SK-N-SH (cell line): Measurements from ENCODE around the gene HP1BP3. TPM values are rescaled to one million over a fixed set of nuclear protein-coding genes. Genes with fewer than 3 reads are reported as not detected.

Source experiments
- CTCF ChIA-PET: fragments of 300-600, 350-600 bp; formaldehyde crosslinking; extraction: SDS; loops from one replicate; lab custom pipeline; 2021; lab: Yijun Ruan, JAX
- POLR2A ChIA-PET: fragments of 350-600 bp; sonication (Branson Sonifier 250); formaldehyde crosslinking; extraction: SDS; loops from one replicate; lab custom pipeline; 2020; ENCODE audit warnings: antibody characterized with exemption, inconsistent platforms; lab: Yijun Ruan, JAX
- DNase-seq: peaks from one replicate; pipeline ENCODE4 v3.0.0; 2012
- H2AFZ ChIP-seq: fragments of 200-600 bp; sonication (generic); 2 replicates; pipeline ENCODE4 v1.8.1; 2016; ENCODE audit warnings: antibody characterized with exemption, mild to moderate bottlenecking, low read depth
- H3F3A ChIP-seq: fragments of 200-600 bp; sonication (generic); replicated peaks from 2 replicates; pipeline ENCODE3; 2016; ENCODE audit warnings: antibody characterized with exemption, mild to moderate bottlenecking; ENCODE audit not compliant: insufficient read depth
- H3K27ac ChIP-seq, 2 experiments: fragments of 200-500 bp in 1 of 2; fragments of 200-600 bp in 1 of 2; sonication (Bioruptor generic) in 1 of 2; sonication (generic), shearing (Covaris generic) in 1 of 2; 2 replicates each; pipeline versions ENCODE4 v1.5.1 to v1.6.1; 2014 to 2016; ENCODE audit warnings: low read depth in 2 of 2, inconsistent platforms in 1 of 2, low read length in 1 of 2, mild to moderate bottlenecking in 1 of 2, mixed read lengths in 1 of 2
- H3K27me3 ChIP-seq: fragments of 200-600 bp; sonication (generic), shearing (Covaris generic); 2 replicates; pipeline ENCODE4 v1.6.1; 2016; ENCODE audit warnings: mixed run types; ENCODE audit not compliant: insufficient read depth
- H3K36me3 ChIP-seq, 2 experiments: fragments of 200-500 bp in 1 of 2; fragments of 200-600 bp in 1 of 2; sonication (Bioruptor generic) in 1 of 2; sonication (generic) in 1 of 2; replicated peaks in 1 of 2; 2 replicates each; pipeline versions ENCODE3 to v1.5.1; 2014 to 2016; ENCODE audit warnings: low read length in 1 of 2, mild to moderate bottlenecking in 1 of 2; ENCODE audit not compliant: insufficient read depth in 2 of 2, control insufficient read depth in 1 of 2
- H3K4me1 ChIP-seq, 2 experiments: fragments of 200-500 bp in 1 of 2; fragments of 200-600 bp in 1 of 2; sonication (Bioruptor generic) in 1 of 2; sonication (generic), shearing (Covaris generic) in 1 of 2; 2 replicates each; pipeline versions ENCODE4 v1.5.1 to v1.6.1; 2014 to 2016; ENCODE audit warnings: low read depth in 1 of 2, low read length in 1 of 2, mixed run types in 1 of 2; ENCODE audit not compliant: insufficient read depth in 2 of 2, control insufficient read depth in 1 of 2
- H3K4me2 ChIP-seq: fragments of 200-600 bp; sonication (generic), shearing (Covaris generic); 2 replicates; pipeline ENCODE4 v1.6.1; 2017; ENCODE audit warnings: mixed run types
- H3K4me3 ChIP-seq, 2 experiments: fragments of 200-500 bp in 1 of 2; fragments of 200-600 bp in 1 of 2; sonication (Bioruptor generic) in 1 of 2; sonication (generic), shearing (Covaris generic) in 1 of 2; 2 replicates each; pipeline versions ENCODE4 v1.5.1 to v1.8.1; 2014 to 2016; ENCODE audit warnings: low read depth in 2 of 2, inconsistent platforms in 1 of 2, low read length in 1 of 2, mild to moderate bottlenecking in 1 of 2, mixed read lengths in 1 of 2, moderate library complexity in 1 of 2
- H3K79me2 ChIP-seq: fragments of 200-600 bp; sonication (generic); 2 replicates; pipeline ENCODE4 v1.8.1; 2017; ENCODE audit warnings: mild to moderate bottlenecking; ENCODE audit not compliant: insufficient read depth
- H3K9ac ChIP-seq: fragments of 200-600 bp; sonication (generic); 2 replicates; pipeline ENCODE4 v1.6.1; 2017; ENCODE audit warnings: mixed run types
- H3K9me2 ChIP-seq: fragments of 200-600 bp; sonication (generic); 2 replicates; pipeline ENCODE4 v1.6.1; 2017; ENCODE audit warnings: mixed run types
- H3K9me3 ChIP-seq: fragments of 200-600 bp; sonication (generic); 2 replicates; pipeline ENCODE4 v1.6.1; 2017; ENCODE audit warnings: mixed run types, mild to moderate bottlenecking, moderate library complexity
- H4K20me1 ChIP-seq: fragments of 200-600 bp; sonication (generic); 2 replicates; pipeline ENCODE4 v1.6.1; 2017; ENCODE audit warnings: mild to moderate bottlenecking, mixed run types; ENCODE audit not compliant: insufficient read depth
- CHD2 ChIP-seq: fragments of 150-350 bp; IDR thresholded peaks from 2 replicates; pipeline ENCODE4 v1.6.1; 2018; ENCODE audit warnings: low read length; ENCODE audit not compliant: partially characterized antibody
- CTCF ChIP-seq: fragments of 200-600 bp; sonication (generic); IDR thresholded peaks from 2 replicates; pipeline ENCODE4 v1.6.1; 2017; ENCODE audit warnings: antibody characterized with exemption, mild to moderate bottlenecking, moderate library complexity
- EP300 ChIP-seq, 2 experiments: IDR thresholded peaks; 2 replicates each; pipeline versions ENCODE4 v1.4.0 to v1.6.1; 2012; ENCODE audit warnings: borderline replicate concordance in 1 of 2, low read depth in 1 of 2, low read length in 1 of 2
- EZH2phosphoT487 ChIP-seq: fragments of 200-600 bp; sonication (generic); IDR thresholded peaks from 2 replicates; pipeline ENCODE4 v1.6.1; 2017; ENCODE audit warnings: low read depth, mixed run types, mild to moderate bottlenecking, antibody characterized with exemption, moderate library complexity, borderline replicate concordance
- FOXM1 ChIP-seq: IDR thresholded peaks from 2 replicates; pipeline ENCODE4 v1.4.0; 2012; ENCODE audit warnings: low read depth, mild to moderate bottlenecking
- GABPA ChIP-seq: IDR thresholded peaks from 2 replicates; pipeline ENCODE4 v1.4.0; 2012; ENCODE audit warnings: low read depth, mild to moderate bottlenecking
- GATA2 ChIP-seq: sonication (generic); formaldehyde crosslinking; IDR thresholded peaks from 2 replicates; pipeline ENCODE4 v1.5.0; 2020; ENCODE audit warnings: mild to moderate bottlenecking, missing genetic modification reagents
- MEF2A ChIP-seq: IDR thresholded peaks from 2 replicates; pipeline ENCODE4 v1.4.0; 2012; ENCODE audit warnings: low read depth, borderline replicate concordance
- MXI1 ChIP-seq: IDR thresholded peaks from 2 replicates; pipeline ENCODE4 v1.6.1; 2012; ENCODE audit warnings: mild to moderate bottlenecking, low read depth, low read length, improper control_type of control experiment
- NRF1 ChIP-seq: IDR thresholded peaks from 2 replicates; pipeline ENCODE4 v1.6.1; 2012; ENCODE audit warnings: low read depth, mild to moderate bottlenecking, low read length
- PBX3 ChIP-seq: IDR thresholded peaks from 2 replicates; pipeline ENCODE4; 2012
- POLR2AphosphoS5 ChIP-seq: IDR thresholded peaks from 2 replicates; pipeline ENCODE4 v1.6.1; 2012; ENCODE audit warnings: low read depth, low read length
- RAD21 ChIP-seq: IDR thresholded peaks from 2 replicates; pipeline ENCODE4 v1.6.1; 2012; ENCODE audit warnings: mild to moderate bottlenecking, low read length
- RCOR1 ChIP-seq: fragments of 150-350 bp; IDR thresholded peaks from 2 replicates; pipeline ENCODE4 v1.6.1; 2017; ENCODE audit warnings: antibody characterized with exemption, low read length
- RFX5 ChIP-seq: IDR thresholded peaks from 2 replicates; pipeline ENCODE4 v1.6.1; 2012; ENCODE audit warnings: mild to moderate bottlenecking, improper control_type of control experiment, low read length
- SMC3 ChIP-seq: IDR thresholded peaks from 2 replicates; pipeline ENCODE4 v1.6.1; 2012; ENCODE audit warnings: low read depth, low read length, improper control_type of control experiment
- TCF12 ChIP-seq: IDR thresholded peaks from 2 replicates; pipeline ENCODE4 v1.4.0; 2012
- USF1 ChIP-seq: IDR thresholded peaks from 2 replicates; pipeline ENCODE4 v1.4.0; 2012; ENCODE audit warnings: low read depth, borderline replicate concordance
- USF2 ChIP-seq: fragments of 150-350 bp; IDR thresholded peaks from 2 replicates; pipeline ENCODE4 v1.6.1; 2017; ENCODE audit warnings: antibody characterized with exemption, low read length, low read depth, borderline replicate concordance
- WGBS: methylation state at CpG from one replicate; pipeline ENCODE4 v1.1.6; 2017; ENCODE audit warnings: low lambda C conversion rate; 5-methylcytosine and 5-hydroxymethylcytosine counted together
- polyA plus RNA-seq, 3 experiments: library from polyadenylated mRNA; depleted of rRNA; stranded (reverse); fragments of >200 nt; gene quantifications; 2 replicates each; pipeline ENCODE4 v1.2.3, GENCODE V29; 2012
- TF ChIP-seq, protein P1 (sequence below): fragments of 150-350 bp; IDR thresholded peaks from 2 replicates; pipeline ENCODE4 v1.6.1; 2016; ENCODE audit warnings: mild to moderate bottlenecking, low read depth, low read length

HP1BP3 gene
- polyA plus RNA-seq, 1 of the 3 experiments (the other 2 are of a cell fraction): 236 TPM

- no peaks in the 10 kb centered on the region for H3K27me3 ChIP-seq
- no peaks in the 10 kb centered on the region for H3K36me3 ChIP-seq
- no peak overlapping the region for H3K4me3 ChIP-seq
- H3F3A ChIP-seq: no peaks in the 10 kb centered on the region
- ChIA-PET POLR2A (no interaction called here), CTCF (interaction anchor here (0.7 to 1.5 kb wide), 2 partner anchors 23 to 49 kb away, joined by 3 to 5 read pairs; no protein-coding TSS in a partner anchor)
- no peaks in the 10 kb centered on the region for H3K9me3 ChIP-seq
- peaks cover 0 to 2% of the 10 kb centered on the region in 2 experiments; a peak in 1 of 4 replicates for H3K4me1 ChIP-seq
- peak; percentile 11 for DNase-seq
- H4K20me1 ChIP-seq: no peaks in the 10 kb centered on the region
- no peaks in the 10 kb centered on the region for H3K9me2 ChIP-seq
- 88% methylated on average over 5 of the region's 5 CpGs for WGBS
- no peak overlapping the region for H3K9ac ChIP-seq
- no peaks in the 10 kb centered on the region for H3K79me2 ChIP-seq
- H3K27ac ChIP-seq: no peak overlapping the region
- TF ChIP-seq EZH2phosphoT487: no peak
- TF ChIP-seq MXI1: no peak
- TF ChIP-seq EP300 (IDR thresholded peaks at IDR 0.05; ENCODE audit: borderline replicate concordance in 1 of 2, low read depth in 1 of 2, low read length in 1 of 2): no peak
- TF ChIP-seq GABPA: no peak
- TF ChIP-seq USF2: no peak
- TF ChIP-seq RFX5: no peak
- TF ChIP-seq, protein P1, sequence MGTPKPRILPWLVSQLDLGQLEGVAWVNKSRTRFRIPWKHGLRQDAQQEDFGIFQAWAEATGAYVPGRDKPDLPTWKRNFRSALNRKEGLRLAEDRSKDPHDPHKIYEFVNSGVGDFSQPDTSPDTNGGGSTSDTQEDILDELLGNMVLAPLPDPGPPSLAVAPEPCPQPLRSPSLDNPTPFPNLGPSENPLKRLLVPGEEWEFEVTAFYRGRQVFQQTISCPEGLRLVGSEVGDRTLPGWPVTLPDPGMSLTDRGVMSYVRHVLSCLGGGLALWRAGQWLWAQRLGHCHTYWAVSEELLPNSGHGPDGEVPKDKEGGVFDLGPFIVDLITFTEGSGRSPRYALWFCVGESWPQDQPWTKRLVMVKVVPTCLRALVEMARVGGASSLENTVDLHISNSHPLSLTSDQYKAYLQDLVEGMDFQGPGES: no peak
- H3K4me2 ChIP-seq: no peak overlapping the region
- no peak overlapping the region for H2AFZ ChIP-seq
Measured at GRCh38 chr1:20719871-20720620, 67.1 kb downstream of the HP1BP3 start.

GRCh38 chr1:20719261-20719660 is 67.8 kb downstream of the HP1BP3 start:
- WGBS: 99% methylated on average over 8 of the region's 8 CpGs
- no peaks in the 10 kb centered on the region for H3K9me3 ChIP-seq
- ChIA-PET POLR2A (no interaction called here), CTCF (interaction anchor here (0.7 to 2.8 kb wide), 3 partner anchors 22 to 50 kb away, joined by 3 to 12 read pairs (median 5); no protein-coding TSS in a partner anchor)
- H3K27me3 ChIP-seq: no peaks in the 10 kb centered on the region
- no peak overlapping the region for H3K4me2 ChIP-seq
- no peaks in the 10 kb centered on the region for H3K36me3 ChIP-seq
- no peak overlapping the region for H3K4me3 ChIP-seq
- H3K79me2 ChIP-seq: no peaks in the 10 kb centered on the region
- H3K9ac ChIP-seq: no peak overlapping the region
- H3K4me1 ChIP-seq: peaks cover 0 to 2% of the 10 kb centered on the region in 2 experiments; a peak in 1 of 4 replicates
- no peaks in the 10 kb centered on the region for H3K9me2 ChIP-seq
- H4K20me1 ChIP-seq: no peaks in the 10 kb centered on the region
- no peak for DNase-seq
- H3K27ac ChIP-seq: no peak overlapping the region
- no peak overlapping the region for H2AFZ ChIP-seq
- H3F3A ChIP-seq: no peaks in the 10 kb centered on the region
- TF ChIP-seq NRF1: no peak
- no peak for TF ChIP-seq FOXM1
- no peak for TF ChIP-seq TCF12
- TF ChIP-seq RFX5: no peak
- TF ChIP-seq MEF2A: no peak
- no peak for TF ChIP-seq RCOR1
- TF ChIP-seq CHD2: no peak
- TF ChIP-seq USF1: no peak
- TF ChIP-seq RAD21: no peak
- TF ChIP-seq SMC3: no peak
- no peak for TF ChIP-seq CTCF
- TF ChIP-seq GATA2 (CRISPR knock-in tag): no peak
- TF ChIP-seq, protein P1: no peak
- no peak for TF ChIP-seq PBX3
- no peak for TF ChIP-seq POLR2AphosphoS5
- TF ChIP-seq EP300 (IDR thresholded peaks at IDR 0.05; ENCODE audit: borderline replicate concordance in 1 of 2, low read depth in 1 of 2, low read length in 1 of 2): no peak
